ENCODE results near the gene CDC42EP4. TPM values are rescaled to one million over a fixed set of nuclear protein-coding genes. Genes with fewer than 3 reads are reported as not detected.

CDC42EP4 gene
- total RNA-seq, 4 donors from 2014 or later, result 35.8 to 57.0 (median 47.1) TPM

DNA sequence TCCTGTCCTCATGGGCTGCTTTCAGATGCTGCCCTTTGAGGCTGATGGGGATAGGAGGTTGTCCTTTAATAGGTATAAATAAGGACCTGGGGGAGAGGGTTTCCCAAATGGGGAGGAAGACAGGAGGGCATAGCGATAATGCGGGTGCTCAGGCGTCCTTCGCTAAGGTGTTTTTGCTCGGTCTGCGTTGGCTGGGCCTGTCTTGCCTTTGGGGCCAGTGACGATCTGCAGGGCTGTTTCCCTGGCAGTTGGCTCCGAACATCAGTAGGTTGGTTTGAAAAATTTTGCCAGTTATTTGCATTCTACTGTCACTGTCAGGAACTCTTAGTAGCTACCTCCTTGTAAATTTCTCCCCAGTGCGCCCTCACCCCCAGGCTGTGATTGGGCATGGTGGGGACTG is 37.8 kb upstream of the CDC42EP4 start:
- no peak for ATAC-seq
- no peaks in the 10 kb centered on the region for H3K27me3 ChIP-seq
- intact Hi-C loops (cut with DNase I; ENCODE audit: low total_unique reads) (no loop called here), in situ Hi-C loops (cut with MboI; ENCODE audit: low sequenced_read_pairs in 4 of 4) (loop anchor here in 3 of 4 donors (25.0 kb wide), 1 partner anchor 612 kb away; no protein-coding TSS in a partner anchor)
- H3K4me1 ChIP-seq, result no peaks in the 10 kb centered on the region
- TF ChIP-seq, protein P1, sequence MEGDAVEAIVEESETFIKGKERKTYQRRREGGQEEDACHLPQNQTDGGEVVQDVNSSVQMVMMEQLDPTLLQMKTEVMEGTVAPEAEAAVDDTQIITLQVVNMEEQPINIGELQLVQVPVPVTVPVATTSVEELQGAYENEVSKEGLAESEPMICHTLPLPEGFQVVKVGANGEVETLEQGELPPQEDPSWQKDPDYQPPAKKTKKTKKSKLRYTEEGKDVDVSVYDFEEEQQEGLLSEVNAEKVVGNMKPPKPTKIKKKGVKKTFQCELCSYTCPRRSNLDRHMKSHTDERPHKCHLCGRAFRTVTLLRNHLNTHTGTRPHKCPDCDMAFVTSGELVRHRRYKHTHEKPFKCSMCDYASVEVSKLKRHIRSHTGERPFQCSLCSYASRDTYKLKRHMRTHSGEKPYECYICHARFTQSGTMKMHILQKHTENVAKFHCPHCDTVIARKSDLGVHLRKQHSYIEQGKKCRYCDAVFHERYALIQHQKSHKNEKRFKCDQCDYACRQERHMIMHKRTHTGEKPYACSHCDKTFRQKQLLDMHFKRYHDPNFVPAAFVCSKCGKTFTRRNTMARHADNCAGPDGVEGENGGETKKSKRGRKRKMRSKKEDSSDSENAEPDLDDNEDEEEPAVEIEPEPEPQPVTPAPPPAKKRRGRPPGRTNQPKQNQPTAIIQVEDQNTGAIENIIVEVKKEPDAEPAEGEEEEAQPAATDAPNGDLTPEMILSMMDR (IDR thresholded peaks at IDR 0.05 in 4 of 5, conservative IDR thresholded peaks at IDR 0.05 in 1 of 5), result no peak
- no peak for TF ChIP-seq POLR2A (IDR thresholded peaks at IDR 0.05)
- H3K9me3 ChIP-seq, result no peaks in the 10 kb centered on the region
- no peaks in the 10 kb centered on the region for H3K36me3 ChIP-seq
- DNase-seq, result no peak
- no peak overlapping the region for H3K4me3 ChIP-seq
- H3K27ac ChIP-seq, result no peak overlapping the region

DNA sequence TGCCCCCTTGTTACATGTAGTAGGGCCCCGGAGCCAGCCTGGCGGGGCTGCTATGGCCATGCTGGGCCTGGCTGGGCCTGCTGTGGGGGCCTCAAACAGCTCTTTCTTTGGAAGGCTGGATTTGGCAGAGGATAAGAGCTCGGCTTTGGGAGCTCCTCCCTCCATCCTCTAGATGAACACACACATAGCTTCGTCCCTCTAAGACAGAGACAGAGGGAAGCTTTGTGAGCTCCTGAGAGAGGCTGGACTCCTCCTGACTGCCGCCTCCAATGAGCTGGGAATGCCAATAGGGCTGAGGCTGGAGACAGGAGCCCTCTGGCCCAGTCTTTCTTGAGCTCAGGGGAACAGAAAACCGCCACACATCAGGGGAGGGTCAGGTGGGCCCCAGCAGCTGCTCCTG is 37.3 kb upstream of the CDC42EP4 start:
- no peak overlapping the region for H3K27ac ChIP-seq
- intact Hi-C loops (cut with DNase I; ENCODE audit: low total_unique reads), result no loop called here
- ATAC-seq, result no peak

DNA sequence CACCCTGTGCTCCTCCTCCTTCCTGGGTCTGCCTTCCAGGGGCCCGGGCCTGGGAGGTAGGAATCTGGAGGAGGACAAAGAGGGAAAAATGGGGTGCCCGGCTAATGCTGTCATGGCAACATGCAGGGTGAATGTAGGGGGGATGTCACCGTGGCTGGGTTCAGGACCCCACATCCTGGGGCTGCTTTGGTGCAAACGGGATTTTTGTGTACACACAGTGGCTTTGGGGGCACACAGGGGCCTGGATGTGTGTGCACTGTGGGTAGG is 37.0 kb upstream of the CDC42EP4 start:
- Histone ChIP-seq H3K27me3 (no peaks in the 10 kb centered on the region), H3K9me3 (no peaks in the 10 kb centered on the region), H3K27ac (no peak overlapping the region), H3K4me1 (no peaks in the 10 kb centered on the region), H3K36me3 (no peaks in the 10 kb centered on the region), H3K4me3 (no peak overlapping the region)
- intact Hi-C loops (cut with DNase I; ENCODE audit: low total_unique reads), result no loop called here
- no peak for DNase-seq
- in situ Hi-C loops (cut with MboI; ENCODE audit: low sequenced_read_pairs in 4 of 4), result no loop called here
- no peak for ATAC-seq
- no peak for TF ChIP-seq POLR2A (IDR thresholded peaks at IDR 0.05)
- TF ChIP-seq, protein P1 (IDR thresholded peaks at IDR 0.05 in 4 of 5, conservative IDR thresholded peaks at IDR 0.05 in 1 of 5), result no peak

More for the DNA sequence above, 37.3 kb upstream of the CDC42EP4 start:
- TF ChIP-seq, protein P1 (IDR thresholded peaks at IDR 0.05 in 4 of 5, conservative IDR thresholded peaks at IDR 0.05 in 1 of 5), result no peak
- TF ChIP-seq POLR2A (IDR thresholded peaks at IDR 0.05), result no peak
- Histone ChIP-seq H3K36me3 (no peaks in the 10 kb centered on the region), H3K4me3 (no peak overlapping the region), H3K27me3 (no peaks in the 10 kb centered on the region), H3K4me1 (no peaks in the 10 kb centered on the region), H3K9me3 (no peaks in the 10 kb centered on the region)
- DNase-seq, result no peak
- in situ Hi-C loops (cut with MboI; ENCODE audit: low sequenced_read_pairs in 4 of 4), result no loop called here

DNA sequence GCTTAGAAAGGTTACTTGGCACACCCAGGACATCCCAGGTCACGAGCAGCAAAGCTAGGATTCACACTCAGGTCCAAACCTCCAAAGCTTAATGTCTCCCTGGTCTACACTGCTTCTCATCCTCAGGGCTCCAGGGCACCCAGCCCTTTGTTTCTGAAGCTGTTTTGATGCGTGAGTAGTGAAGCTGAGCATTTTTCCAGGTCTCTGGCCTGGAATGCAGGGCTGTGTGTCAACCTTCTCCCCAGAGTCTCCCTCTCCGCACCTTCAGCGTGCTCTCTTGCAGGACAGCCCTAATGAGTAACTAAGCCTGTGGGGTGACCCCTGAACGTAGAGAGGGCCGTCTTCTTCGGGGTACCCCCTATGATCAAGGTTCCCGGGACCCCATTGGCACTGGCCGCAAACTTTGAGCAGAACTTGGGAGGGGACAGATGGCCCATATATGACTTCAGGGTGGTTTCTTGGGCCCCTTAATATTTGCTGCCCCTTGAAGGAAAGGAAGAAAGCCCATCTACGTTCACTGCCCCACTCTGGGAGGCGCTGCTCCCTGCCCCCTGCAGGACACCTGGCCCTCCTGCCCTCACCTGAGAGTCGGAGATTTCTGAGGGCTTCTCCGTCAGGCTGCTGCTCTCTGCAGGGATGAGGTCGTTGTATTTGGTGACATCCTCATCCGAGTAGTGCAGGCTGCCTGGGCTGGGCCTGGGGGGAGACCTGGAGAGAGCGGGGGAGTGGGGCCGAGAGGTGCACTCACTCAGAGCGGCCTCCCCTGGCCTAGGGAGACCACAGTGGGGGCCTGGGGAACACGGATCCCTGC is 36.4 kb upstream of the CDC42EP4 start:
- Histone ChIP-seq H3K27ac (no peak overlapping the region), H3K27me3 (no peaks in the 10 kb centered on the region), H3K4me3 (no peak overlapping the region), H3K4me1 (no peaks in the 10 kb centered on the region), H3K36me3 (no peaks in the 10 kb centered on the region), H3K9me3 (no peaks in the 10 kb centered on the region)
- ATAC-seq (no peak), DNase-seq (no peak)
- intact Hi-C loops (cut with DNase I; ENCODE audit: low total_unique reads) (no loop called here), in situ Hi-C loops (cut with MboI; ENCODE audit: low sequenced_read_pairs in 4 of 4) (no loop called here)
- no peak for TF ChIP-seq POLR2A (IDR thresholded peaks at IDR 0.05)
- TF ChIP-seq, protein P1 (IDR thresholded peaks at IDR 0.05 in 4 of 5, conservative IDR thresholded peaks at IDR 0.05 in 1 of 5), result no peak

DNA sequence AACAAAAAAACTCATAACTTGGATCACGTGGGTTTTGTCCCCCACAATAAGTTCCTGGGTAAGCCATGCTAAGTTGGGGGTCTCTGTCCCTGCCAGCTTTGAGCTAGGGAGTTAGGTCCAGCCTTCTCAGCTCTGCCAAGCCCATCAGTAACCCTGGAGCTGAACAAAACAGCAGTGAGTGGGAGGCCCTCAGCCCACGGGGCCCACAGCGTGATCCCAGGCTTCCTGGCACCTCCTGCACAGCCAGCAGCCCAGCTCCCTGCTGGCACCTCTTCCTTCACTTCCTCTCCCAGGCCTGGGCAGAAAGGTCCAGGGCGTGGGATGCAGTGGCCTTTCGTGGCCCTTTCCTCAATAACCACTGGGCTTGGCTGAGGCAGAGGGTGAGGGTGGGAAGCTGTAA is 35.5 kb upstream of the CDC42EP4 start:
- Histone ChIP-seq H3K27ac (no peak overlapping the region), H3K4me3 (no peak overlapping the region), H3K4me1 (peaks cover 2 to 6% of the 10 kb centered on the region in 2 donors), H3K9me3 (no peaks in the 10 kb centered on the region), H3K27me3 (peaks cover 0 to 7% (median 0%) of the 10 kb centered on the region in 3 donors), H3K36me3 (no peaks in the 10 kb centered on the region)
- in situ Hi-C loops (cut with MboI; ENCODE audit: low sequenced_read_pairs in 4 of 4), result no loop called here
- TF ChIP-seq POLR2A (IDR thresholded peaks at IDR 0.05), result no peak
- TF ChIP-seq, protein P1 (IDR thresholded peaks at IDR 0.05 in 4 of 5, conservative IDR thresholded peaks at IDR 0.05 in 1 of 5), result no peak
- intact Hi-C loops (cut with DNase I; ENCODE audit: low total_unique reads), result no loop called here
- ATAC-seq (no peak), DNase-seq (no peak)
